Upper lobe of right lung (tissue), 1 donor: Measurements from ENCODE around the gene CX3CL1. TPM values are rescaled to one million over a fixed set of nuclear protein-coding genes. Genes with fewer than 3 reads are reported as not detected.
A peak's percentile ranks its signal among the peaks of the same experiment; 100 is the strongest.

Experiments used
- ATAC-seq: fragments of 200-7000 bp; cut with Tn5 transposase; one replicate; pipeline ENCODE4 v1.9.1; 2020; ENCODE audit warnings: mild to moderate bottlenecking, moderate library complexity
- DNase-seq: peaks from one replicate; pipeline ENCODE4 v3.0.0-alpha.2; 2020
- H3K27ac ChIP-seq: fragments of 200-600 bp; one replicate; pipeline ENCODE4 v1.8.0; 2022
- H3K27me3 ChIP-seq: fragments of 200-600 bp; one replicate; pipeline ENCODE4 v1.8.0; 2022; ENCODE audit warnings: mild to moderate bottlenecking
- H3K36me3 ChIP-seq: fragments of 200-600 bp; one replicate; pipeline ENCODE4 v1.8.0; 2022
- H3K4me1 ChIP-seq: fragments of 200-600 bp; one replicate; pipeline ENCODE4 v1.8.0; 2022
- H3K4me3 ChIP-seq: fragments of 200-600 bp; one replicate; pipeline ENCODE4 v1.8.0; 2022; ENCODE audit warnings: mild to moderate bottlenecking
- H3K9me3 ChIP-seq: fragments of 200-600 bp; one replicate; pipeline ENCODE4 v1.8.0; 2022
- CTCF ChIP-seq: fragments of 200-600 bp; IDR thresholded peaks from one replicate; pipeline ENCODE4 v1.8.0; 2022; ENCODE audit warnings: antibody characterized with exemption
- intact Hi-C: fragments of 100-400 bp; cut with DNase I; formaldehyde crosslinking; loops from one replicate; pipeline ENCODE4 v1.11.0; 2022
- total RNA-seq: library from RNA; stranded (reverse); fragmentation: NEBNext Ultra II Directional; extraction: Animal tissue kit (Norgen Biotek cat#: 25700); gene quantifications from one replicate; pipeline ENCODE4 v1.2.1, GENCODE V29; 2021
- donor health status: DM: no; HTN: yes; CAD: no; lungs with severe emphysema.

The CX3CL1 gene
- total RNA-seq, 1 donor from 2014 or later: 47.5 TPM

- TF ChIP-seq CTCF: no peak
- no peaks in the 10 kb centered on the region for H3K9me3 ChIP-seq
Measured at GRCh38 chr16:57413733-57414132, 41.4 kb downstream of the CX3CL1 start.

GRCh38 chr16:57416084-57416483 lies 43.8 kb downstream of the CX3CL1 start:
- no peak overlapping the region for H3K27ac ChIP-seq
- TF ChIP-seq CTCF: no peak
- no peak overlapping the region for H3K4me3 ChIP-seq
- intact Hi-C loops: loop anchor here (2.0 kb wide), 1 partner anchor 115 kb away; no protein-coding TSS in a partner anchor
- H3K4me1 ChIP-seq: peaks cover 23% of the 10 kb centered on the region
- H3K36me3 ChIP-seq: no peaks in the 10 kb centered on the region
- no peaks in the 10 kb centered on the region for H3K9me3 ChIP-seq
- no peak for ATAC-seq
- no peaks in the 10 kb centered on the region for H3K27me3 ChIP-seq
- DNase-seq: no peak

More at GRCh38 chr16:57413733-57414132, 41.4 kb downstream of the CX3CL1 start:
- Histone ChIP-seq H3K4me3 (no peak overlapping the region), H3K27ac (no peak overlapping the region), H3K36me3 (no peaks in the 10 kb centered on the region), H3K27me3 (no peaks in the 10 kb centered on the region), H3K4me1 (peaks cover 32% of the 10 kb centered on the region)
- no peak for ATAC-seq
- intact Hi-C loops: no loop called here
- no peak for DNase-seq

- Histone ChIP-seq H3K27me3 (no peaks in the 10 kb centered on the region), H3K9me3 (no peaks in the 10 kb centered on the region), H3K4me3 (no peak overlapping the region), H3K36me3 (no peaks in the 10 kb centered on the region), H3K27ac (no peak overlapping the region), H3K4me1 (peaks cover 32% of the 10 kb centered on the region)
- ATAC-seq (no peak), DNase-seq (no peak)
- TF ChIP-seq CTCF: no peak
- intact Hi-C loops: no loop called here
Measured at GRCh38 chr16:57419506-57419905, 47.2 kb downstream of the CX3CL1 start.

- H3K36me3 ChIP-seq: peaks cover 3% of the 10 kb centered on the region
- no peak overlapping the region for H3K4me3 ChIP-seq
- no peaks in the 10 kb centered on the region for H3K27me3 ChIP-seq
- peaks cover 21% of the 10 kb centered on the region for H3K4me1 ChIP-seq
- intact Hi-C loops: no loop called here
- H3K9me3 ChIP-seq: no peaks in the 10 kb centered on the region
- ATAC-seq: peak; percentile 48
- H3K27ac ChIP-seq: no peak overlapping the region
- peak; percentile 60 for TF ChIP-seq CTCF
- no peak for DNase-seq
Measured at GRCh38 chr16:57422026-57422944, 50.0 kb downstream of the CX3CL1 start.

- Histone ChIP-seq H3K4me1 (peaks cover 18% of the 10 kb centered on the region), H3K4me3 (no peak overlapping the region), H3K36me3 (peaks cover 12% of the 10 kb centered on the region), H3K9me3 (no peaks in the 10 kb centered on the region), H3K27ac (no peak overlapping the region), H3K27me3 (no peaks in the 10 kb centered on the region)
- intact Hi-C loops: no loop called here
- no peak for TF ChIP-seq CTCF
- ATAC-seq (no peak), DNase-seq (no peak)
Measured at GRCh38 chr16:57423152-57423551, 50.9 kb downstream of the CX3CL1 start.
